HG02623 (cell line): ENCODE results near the gene PRRG1.
"Not testable (repeated sequence)": the region's sequence is repeated elsewhere in the genome, so short reads cannot be mapped to it uniquely, and the experiment has no call there.

Source experiments
- ATAC-seq: cut with Tn5 transposase; IDR thresholded peaks from one replicate; pipeline ENCODE4 v1.9.1; 2021; ENCODE audit warnings: moderate library complexity; ENCODE audit not compliant: unreplicated experiment

The PRRG1 gene

GRCh38 chrX:37462346-37462745 lies 113.2 kb downstream of the PRRG1 start:
- ATAC-seq: no peak

- no peak for ATAC-seq
These were observed 119.1 kb downstream of the PRRG1 start for GRCh38 chrX:37468124-37468739.

- no peak for ATAC-seq
These were observed 121.5 kb downstream of the PRRG1 start for GRCh38 chrX:37470711-37471110.

- no peak for ATAC-seq
These were observed 123.7 kb downstream of the PRRG1 start for GRCh38 chrX:37472836-37473235.

GRCh38 chrX:37474478-37474877 lies 125.3 kb downstream of the PRRG1 start:
- no peak for ATAC-seq

- ATAC-seq: no peak
These were observed 127.5 kb downstream of the PRRG1 start for GRCh38 chrX:37476571-37477170.

- ATAC-seq: not testable (repeated sequence)
These were observed 135.2 kb downstream of the PRRG1 start for GRCh38 chrX:37484335-37484734.

- ATAC-seq: no peak
These were observed 136.3 kb downstream of the PRRG1 start for GRCh38 chrX:37485429-37485828.

GRCh38 chrX:37487271-37487670 lies 138.1 kb downstream of the PRRG1 start:
- ATAC-seq: no peak

- no peak for ATAC-seq
These were observed 139.2 kb downstream of the PRRG1 start for GRCh38 chrX:37488323-37488722.

- no peak for ATAC-seq
These were observed 142.5 kb downstream of the PRRG1 start for GRCh38 chrX:37491686-37492085.

GRCh38 chrX:37495760-37496159 lies 146.6 kb downstream of the PRRG1 start:
- peak; percentile 58 for ATAC-seq

- not testable (repeated sequence) for ATAC-seq
These were observed 148.0 kb downstream of the PRRG1 start for GRCh38 chrX:37497126-37497525.

- not testable (repeated sequence) for ATAC-seq
These were observed 149.2 kb downstream of the PRRG1 start for GRCh38 chrX:37498323-37498722.

- not testable (repeated sequence) for ATAC-seq
These were observed 150.5 kb downstream of the PRRG1 start for GRCh38 chrX:37499649-37500048.

- ATAC-seq: no peak
These were observed 155.8 kb downstream of the PRRG1 start for GRCh38 chrX:37504991-37505390.
